Activated CD4-positive, alpha-beta memory T cell treated with anti-CD3 and anti-CD28 coated beads, Interleukin-2, amount 10 ng/mL, durations not matched to agents 7 days and 5 days (primary cell): ENCODE data around the gene ARHGEF12. TPM values are rescaled to one million over a fixed set of nuclear protein-coding genes. Genes with fewer than 3 reads are reported as not detected.

Source experiments
- CTCF ChIA-PET: fragments of 350-600 bp; sonication (Branson Sonifier 250); formaldehyde crosslinking; loops from one replicate; lab custom pipeline; 2021; ENCODE audit warnings: antibody characterized with exemption, inconsistent platforms; lab: Charles Lee
- POLR2A ChIA-PET: fragments of 350-600 bp; sonication (Branson Sonifier 250); formaldehyde crosslinking; loops from one replicate; lab custom pipeline; 2021; ENCODE audit warnings: antibody characterized with exemption; lab: Charles Lee
- DNase-seq: peaks from one replicate; pipeline ENCODE4 v3.0.0-alpha.2; 2020
- H3K27ac Mint-ChIP-seq: one replicate; pipeline ENCODE4 v1.8.0; 2021; ENCODE audit warnings: mild to moderate bottlenecking, mixed read lengths
- H3K27me3 Mint-ChIP-seq: one replicate; pipeline ENCODE4 v1.8.0; 2021; ENCODE audit warnings: mixed read lengths
- H3K36me3 Mint-ChIP-seq: one replicate; pipeline ENCODE4 v1.8.0; 2021; ENCODE audit warnings: low read depth, mixed read lengths
- H3K4me1 Mint-ChIP-seq: one replicate; pipeline ENCODE4 v1.8.0; 2021; ENCODE audit warnings: mixed read lengths
- H3K4me3 Mint-ChIP-seq: one replicate; pipeline ENCODE4 v1.8.0; 2021; ENCODE audit warnings: mild to moderate bottlenecking, mixed read lengths
- H3K9me3 Mint-ChIP-seq: one replicate; pipeline ENCODE4 v1.8.0; 2021; ENCODE audit warnings: mixed read lengths
- total RNA-seq, 2 experiments: library from RNA; stranded (reverse); gene quantifications; one replicate each; pipeline ENCODE4 v1.2.3, GENCODE V29; 2021

Gene ARHGEF12
- total RNA-seq, result 10 to 100 TPM; 19.7 to 21.5 TPM

GRCh38 chr11:120335908-120336640 lies at the start of gene ARHGEF12:
TSS of gene ARHGEF12 (plus strand) at chr11:120336413. CDS start at chr11:120337244, 831 bp downstream.
- ChIA-PET CTCF (interaction anchor here (1.0 to 1.3 kb wide), 4 partner anchors 9 to 349 kb away, joined by 3 to 5 read pairs (median 4); no protein-coding TSS in a partner anchor), POLR2A (interaction anchor here (1.7 to 1.8 kb wide), 2 partner anchors 9 kb away, joined by 4 read pairs; no protein-coding TSS in a partner anchor)
- H3K27me3 Mint-ChIP-seq, result peaks cover 56% of the 10 kb centered on the region

DNA sequence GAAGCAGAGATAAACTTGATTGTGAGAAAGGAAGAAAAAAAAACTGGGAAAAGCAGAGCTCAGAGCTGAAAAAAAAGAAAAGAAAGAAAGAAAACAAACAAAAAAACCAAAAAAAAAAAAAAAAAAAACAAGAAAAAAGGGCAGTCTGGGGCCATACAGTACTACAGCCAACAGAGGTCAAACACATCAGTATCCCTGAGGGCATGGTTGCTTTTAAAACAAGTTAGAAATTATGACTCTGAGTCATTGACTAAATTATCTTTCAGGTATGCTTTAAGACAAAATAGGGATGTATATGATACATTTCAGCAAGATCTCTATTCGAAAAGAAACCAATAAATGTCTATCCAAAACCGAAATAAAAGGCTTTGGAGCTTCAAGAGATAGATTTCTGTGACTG lies 48.2 kb upstream of the ARHGEF12 start:
- Mint-ChIP-seq H3K4me3 (no peak overlapping the region), H3K36me3 (no peaks in the 10 kb centered on the region), H3K27me3 (peaks cover 42% of the 10 kb centered on the region), H3K27ac (no peak overlapping the region), H3K4me1 (no peaks in the 10 kb centered on the region), H3K9me3 (no peaks in the 10 kb centered on the region)
- DNase-seq, result no peak
- POLR2A ChIA-PET, result no interaction called here
- CTCF ChIA-PET, result interaction anchor here (0.7 to 4.3 kb wide), 3 partner anchors 15 to 640 kb away, joined by 3 to 22 read pairs (median 3); no protein-coding TSS in a partner anchor

More at GRCh38 chr11:120335908-120336640, at the start of gene ARHGEF12:
- Mint-ChIP-seq H3K4me1 (peaks cover 43% of the 10 kb centered on the region), H3K27ac (peak within 1 kb of the TSS; percentile 51), H3K4me3 (peak within 1 kb of the TSS; percentile 85), H3K36me3 (no peaks in the 10 kb centered on the region), H3K9me3 (no peaks in the 10 kb centered on the region)
- DNase-seq, result peak; percentile 79

DNA sequence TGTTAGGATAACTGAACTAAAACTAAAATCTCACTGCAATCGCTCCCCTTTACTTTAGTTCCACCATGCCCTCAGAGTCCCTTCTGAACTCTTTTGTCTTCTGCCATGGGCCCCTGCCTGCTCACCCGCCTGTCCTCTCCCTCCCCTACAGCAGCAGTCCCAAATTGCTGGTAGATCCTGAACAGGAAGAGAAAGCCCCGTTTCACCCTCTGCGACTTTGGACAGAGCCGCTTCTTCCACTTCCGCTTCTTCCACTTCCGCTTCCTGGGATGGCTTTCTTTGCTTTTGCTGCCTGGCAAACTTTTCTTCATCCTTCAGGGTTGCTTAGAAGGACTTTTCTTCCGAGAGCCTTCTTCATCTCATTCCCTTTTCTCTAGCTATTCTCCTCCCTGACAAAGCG lies 46.8 kb upstream of the ARHGEF12 start:
- DNase-seq, result no peak
- no peaks in the 10 kb centered on the region for H3K9me3 Mint-ChIP-seq
- no peak overlapping the region for H3K4me3 Mint-ChIP-seq
- H3K27me3 Mint-ChIP-seq, result peaks cover 51% of the 10 kb centered on the region
- ChIA-PET POLR2A (no interaction called here), CTCF (interaction anchor here (1.4 to 4.3 kb wide), 2 partner anchors 11 to 13 kb away, joined by 7 to 22 read pairs; no protein-coding TSS in a partner anchor)
- H3K27ac Mint-ChIP-seq, result no peak overlapping the region
- no peaks in the 10 kb centered on the region for H3K4me1 Mint-ChIP-seq
- no peaks in the 10 kb centered on the region for H3K36me3 Mint-ChIP-seq

DNA sequence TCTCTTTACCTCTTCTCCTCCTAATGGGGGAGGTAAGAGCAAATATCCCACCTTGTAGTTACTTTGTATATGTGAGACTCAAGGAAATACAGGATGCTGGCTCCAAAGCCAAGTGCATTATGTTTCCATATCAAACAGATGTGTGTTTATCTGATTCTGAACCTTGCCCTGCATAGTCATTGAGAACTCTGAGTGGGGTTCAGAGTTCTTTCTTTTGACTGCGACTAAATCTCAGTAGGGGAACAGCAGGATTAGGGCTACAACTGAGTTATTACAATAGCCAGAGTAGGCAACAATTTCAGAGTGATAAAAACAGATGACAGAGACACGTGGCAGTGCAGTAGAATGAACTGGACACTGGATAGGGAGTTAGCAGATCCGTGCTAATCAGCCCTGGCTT lies 45.3 kb upstream of the ARHGEF12 start:
- no peak for DNase-seq
- POLR2A ChIA-PET, result no interaction called here
- no peak overlapping the region for H3K4me3 Mint-ChIP-seq
- no peaks in the 10 kb centered on the region for H3K36me3 Mint-ChIP-seq
- no peaks in the 10 kb centered on the region for H3K9me3 Mint-ChIP-seq
- CTCF ChIA-PET, result interaction anchor here (0.8 kb wide), 1 partner anchor 13 kb away, joined by 4 read pairs; no protein-coding TSS in a partner anchor
- peaks cover 55% of the 10 kb centered on the region for H3K27me3 Mint-ChIP-seq
- no peak overlapping the region for H3K27ac Mint-ChIP-seq
- no peaks in the 10 kb centered on the region for H3K4me1 Mint-ChIP-seq

- H3K4me3 Mint-ChIP-seq, result no peak overlapping the region
- no peaks in the 10 kb centered on the region for H3K36me3 Mint-ChIP-seq
- CTCF ChIA-PET, result interaction anchor here (2.1 kb wide), 1 partner anchor 10 kb away, joined by 9 read pairs; no protein-coding TSS in a partner anchor
- no peak for DNase-seq
- H3K4me1 Mint-ChIP-seq, result no peaks in the 10 kb centered on the region
- POLR2A ChIA-PET, result no interaction called here
- H3K27me3 Mint-ChIP-seq, result peaks cover 56% of the 10 kb centered on the region
- no peaks in the 10 kb centered on the region for H3K9me3 Mint-ChIP-seq
- no peak overlapping the region for H3K27ac Mint-ChIP-seq
These were observed 43.0 kb upstream of the ARHGEF12 start for GRCh38 chr11:120293038-120293800.

GRCh38 chr11:120294096-120294495 lies 42.1 kb upstream of the ARHGEF12 start:
- Mint-ChIP-seq H3K4me1 (no peaks in the 10 kb centered on the region), H3K36me3 (no peaks in the 10 kb centered on the region), H3K9me3 (no peaks in the 10 kb centered on the region), H3K27ac (no peak overlapping the region), H3K27me3 (peaks cover 58% of the 10 kb centered on the region), H3K4me3 (no peak overlapping the region)
- POLR2A ChIA-PET, result no interaction called here
- CTCF ChIA-PET, result interaction anchor here (2.1 kb wide), 1 partner anchor 9 kb away, joined by 9 read pairs; no protein-coding TSS in a partner anchor
- DNase-seq, result no peak

GRCh38 chr11:120295099-120295498 lies 41.1 kb upstream of the ARHGEF12 start:
- CTCF ChIA-PET, result interaction anchor here (2.1 kb wide), 1 partner anchor 8 kb away, joined by 9 read pairs; no protein-coding TSS in a partner anchor
- no peaks in the 10 kb centered on the region for H3K4me1 Mint-ChIP-seq
- no peak overlapping the region for H3K4me3 Mint-ChIP-seq
- H3K27me3 Mint-ChIP-seq, result peaks cover 56% of the 10 kb centered on the region
- no peaks in the 10 kb centered on the region for H3K36me3 Mint-ChIP-seq
- DNase-seq, result no peak
- POLR2A ChIA-PET, result no interaction called here
- no peak overlapping the region for H3K27ac Mint-ChIP-seq
- H3K9me3 Mint-ChIP-seq, result no peaks in the 10 kb centered on the region

DNA sequence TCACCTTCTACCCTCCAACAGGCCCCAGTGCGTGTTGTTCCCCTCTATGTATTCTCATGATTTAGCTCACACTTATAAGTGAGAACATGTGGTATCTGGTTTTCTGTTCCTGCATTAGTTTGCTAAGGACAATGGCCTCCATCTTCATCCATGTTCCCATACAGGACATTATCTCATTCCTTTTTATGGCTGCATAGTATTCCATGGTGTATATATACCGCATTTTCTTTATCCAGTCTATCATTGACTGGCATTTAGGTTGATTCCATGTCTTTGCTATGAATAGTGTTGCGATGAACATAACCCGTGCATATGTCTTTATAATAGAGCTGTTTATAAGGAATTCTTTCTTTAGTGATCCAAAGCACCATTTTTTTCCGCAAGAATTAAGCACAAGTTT lies 39.7 kb upstream of the ARHGEF12 start:
- CTCF ChIA-PET, result interaction anchor here (1.5 to 10.1 kb wide), 2 partner anchors 62 to 125 kb away, joined by 3 to 272 read pairs; partner anchors contain the start of gene POU2F3
- H3K27me3 Mint-ChIP-seq, result peaks cover 49% of the 10 kb centered on the region
- H3K4me1 Mint-ChIP-seq, result no peaks in the 10 kb centered on the region
- POLR2A ChIA-PET, result no interaction called here
- DNase-seq, result no peak
- no peaks in the 10 kb centered on the region for H3K9me3 Mint-ChIP-seq
- H3K4me3 Mint-ChIP-seq, result no peak overlapping the region
- no peaks in the 10 kb centered on the region for H3K36me3 Mint-ChIP-seq
- H3K27ac Mint-ChIP-seq, result no peak overlapping the region

- no peaks in the 10 kb centered on the region for H3K9me3 Mint-ChIP-seq
- no peak overlapping the region for H3K4me3 Mint-ChIP-seq
- H3K27ac Mint-ChIP-seq, result no peak overlapping the region
- H3K27me3 Mint-ChIP-seq, result peaks cover 49% of the 10 kb centered on the region
- no peaks in the 10 kb centered on the region for H3K4me1 Mint-ChIP-seq
- DNase-seq, result no peak
- ChIA-PET POLR2A (interaction anchor here (1.1 kb wide), 1 partner anchor 51 kb away, joined by 3 read pairs; no protein-coding TSS in a partner anchor), CTCF (interaction anchor here (0.9 to 10.1 kb wide), 3 partner anchors 53 to 104 kb away, joined by 3 to 272 read pairs (median 113); partner anchors contain the start of gene POU2F3)
- H3K36me3 Mint-ChIP-seq, result no peaks in the 10 kb centered on the region
These were observed 37.8 kb upstream of the ARHGEF12 start for GRCh38 chr11:120298461-120298860.

DNA sequence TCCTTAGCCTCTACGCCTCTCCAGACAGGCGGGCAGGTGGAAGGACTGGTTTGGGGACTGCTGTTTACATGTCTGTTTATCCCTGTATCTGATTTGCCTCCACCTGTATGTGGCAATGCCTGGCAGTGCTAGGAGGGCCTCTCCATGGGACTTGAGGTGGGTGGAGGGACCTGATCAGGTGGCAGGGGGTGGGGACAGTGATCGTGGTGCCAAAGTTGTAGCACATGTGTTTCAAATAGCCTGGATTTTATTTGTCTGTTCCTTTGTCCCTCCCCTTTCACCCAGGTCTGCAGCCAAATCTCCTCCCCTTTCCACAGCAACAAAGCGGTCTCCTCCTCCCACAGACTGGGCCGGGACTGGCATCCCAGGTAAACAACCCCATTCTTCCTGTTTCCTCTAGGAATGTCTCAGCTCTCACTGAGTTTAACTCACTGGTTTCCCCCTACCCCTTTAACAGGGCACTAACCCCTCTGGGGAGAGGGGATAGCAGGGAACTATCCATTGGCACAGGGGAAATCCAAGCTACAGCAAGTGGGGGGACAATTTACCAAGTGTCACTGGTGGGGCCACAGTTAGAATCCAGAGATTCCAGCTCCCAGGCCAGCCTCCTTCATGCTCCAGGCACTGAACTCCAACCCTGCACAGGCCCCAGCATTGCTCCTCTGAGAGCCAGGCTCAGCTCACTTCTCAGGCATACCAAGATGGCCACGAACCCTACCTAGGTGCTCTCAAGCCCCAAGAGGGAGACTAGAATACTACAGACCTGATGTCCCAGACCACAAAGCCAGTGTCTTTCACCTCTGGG lies 34.0 kb upstream of the ARHGEF12 start:
- ChIA-PET POLR2A (interaction anchor here (1.0 to 1.3 kb wide), 2 partner anchors 59 to 66 kb away, joined by 3 to 4 read pairs; no protein-coding TSS in a partner anchor), CTCF (interaction anchor here (1.0 to 10.1 kb wide), 28 partner anchors 8 to 383 kb away, joined by 3 to 272 read pairs (median 4); partner anchors contain the start of gene POU2F3)
- Mint-ChIP-seq H3K27ac (no peak overlapping the region), H3K36me3 (no peaks in the 10 kb centered on the region), H3K9me3 (no peaks in the 10 kb centered on the region), H3K4me1 (peaks cover 9% of the 10 kb centered on the region), H3K27me3 (peaks cover 39% of the 10 kb centered on the region), H3K4me3 (no peak overlapping the region)
- DNase-seq, result no peak

GRCh38 chr11:120303004-120303637 lies 33.1 kb upstream of the ARHGEF12 start:
- ChIA-PET POLR2A (interaction anchor here (1.0 kb wide), 1 partner anchor 67 kb away, joined by 4 read pairs; no protein-coding TSS in a partner anchor), CTCF (interaction anchor here (0.7 to 10.1 kb wide), 29 partner anchors 9 to 382 kb away, joined by 3 to 272 read pairs (median 4); partner anchors contain the start of gene POU2F3)
- H3K27me3 Mint-ChIP-seq, result peaks cover 34% of the 10 kb centered on the region
- no peak overlapping the region for H3K4me3 Mint-ChIP-seq
- peaks cover 9% of the 10 kb centered on the region for H3K4me1 Mint-ChIP-seq
- peak; percentile 58 for DNase-seq
- no peaks in the 10 kb centered on the region for H3K9me3 Mint-ChIP-seq
- H3K27ac Mint-ChIP-seq, result no peak overlapping the region
- H3K36me3 Mint-ChIP-seq, result no peaks in the 10 kb centered on the region
